ENCODE measurements around the gene TMTC2.

DNA sequence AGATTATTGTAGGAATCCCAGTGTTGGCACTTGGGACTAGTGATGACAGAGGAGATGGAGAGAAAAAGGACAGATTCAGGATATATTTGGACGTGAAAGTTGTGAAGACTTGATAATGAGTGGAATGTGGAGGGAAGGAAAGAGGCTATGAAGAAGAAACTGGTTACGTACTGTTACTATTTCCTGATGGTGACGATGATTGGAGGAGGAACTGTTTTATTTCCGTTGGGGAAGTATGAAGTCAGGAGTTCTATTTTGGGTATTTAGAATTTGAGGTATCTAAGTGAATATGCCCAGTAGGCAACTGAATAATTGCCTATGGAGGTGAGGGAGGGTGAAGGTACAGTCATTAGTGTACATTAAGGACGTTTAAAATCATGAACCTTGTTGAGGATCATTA, 207.2 kb downstream of the TMTC2 start:
- TF ChIP-seq POLR2A (IDR thresholded peaks at IDR 0.05): no peak
- TF ChIP-seq, protein P1, sequence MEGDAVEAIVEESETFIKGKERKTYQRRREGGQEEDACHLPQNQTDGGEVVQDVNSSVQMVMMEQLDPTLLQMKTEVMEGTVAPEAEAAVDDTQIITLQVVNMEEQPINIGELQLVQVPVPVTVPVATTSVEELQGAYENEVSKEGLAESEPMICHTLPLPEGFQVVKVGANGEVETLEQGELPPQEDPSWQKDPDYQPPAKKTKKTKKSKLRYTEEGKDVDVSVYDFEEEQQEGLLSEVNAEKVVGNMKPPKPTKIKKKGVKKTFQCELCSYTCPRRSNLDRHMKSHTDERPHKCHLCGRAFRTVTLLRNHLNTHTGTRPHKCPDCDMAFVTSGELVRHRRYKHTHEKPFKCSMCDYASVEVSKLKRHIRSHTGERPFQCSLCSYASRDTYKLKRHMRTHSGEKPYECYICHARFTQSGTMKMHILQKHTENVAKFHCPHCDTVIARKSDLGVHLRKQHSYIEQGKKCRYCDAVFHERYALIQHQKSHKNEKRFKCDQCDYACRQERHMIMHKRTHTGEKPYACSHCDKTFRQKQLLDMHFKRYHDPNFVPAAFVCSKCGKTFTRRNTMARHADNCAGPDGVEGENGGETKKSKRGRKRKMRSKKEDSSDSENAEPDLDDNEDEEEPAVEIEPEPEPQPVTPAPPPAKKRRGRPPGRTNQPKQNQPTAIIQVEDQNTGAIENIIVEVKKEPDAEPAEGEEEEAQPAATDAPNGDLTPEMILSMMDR (IDR thresholded peaks at IDR 0.05): no peak
